Dendritic cell treated with granulocyte-macrophage colony-stimulating factor and Interleukin-4, amounts not matched to agents 40 ng/mL and 50 ng/mL, for 4 days (primary cell): ENCODE data around the gene CLPSL2.
"Not testable (repeated sequence)": the region's sequence is repeated elsewhere in the genome, so short reads cannot be mapped to it uniquely, and the experiment has no call there.

Experiments
- H3K27ac Mint-ChIP-seq: one replicate; pipeline ENCODE4 v1.8.0; 2022; ENCODE audit warnings: mild to moderate bottlenecking, mixed read lengths
- H3K27me3 Mint-ChIP-seq: one replicate; pipeline ENCODE4 v1.8.0; 2022; ENCODE audit warnings: mild to moderate bottlenecking, mixed read lengths
- H3K36me3 Mint-ChIP-seq: one replicate; pipeline ENCODE4 v1.8.0; 2022; ENCODE audit warnings: low read depth, mixed read lengths
- H3K4me1 Mint-ChIP-seq: one replicate; pipeline ENCODE4 v1.8.0; 2022; ENCODE audit warnings: low read depth, mixed read lengths
- H3K4me3 Mint-ChIP-seq: one replicate; pipeline ENCODE4 v1.8.0; 2022; ENCODE audit warnings: mild to moderate bottlenecking, moderate library complexity, mixed read lengths
- H3K9me3 Mint-ChIP-seq: one replicate; pipeline ENCODE4 v1.8.0; 2022; ENCODE audit warnings: mixed read lengths
- intact Hi-C: fragments of 100-400 bp; cut with micrococcal nuclease; formaldehyde crosslinking; loops from one replicate; pipeline ENCODE4 v1.15.0; 2022

CLPSL2 gene, protein sequence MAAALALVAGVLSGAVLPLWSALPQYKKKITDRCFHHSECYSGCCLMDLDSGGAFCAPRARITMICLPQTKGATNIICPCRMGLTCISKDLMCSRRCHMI

DNA sequence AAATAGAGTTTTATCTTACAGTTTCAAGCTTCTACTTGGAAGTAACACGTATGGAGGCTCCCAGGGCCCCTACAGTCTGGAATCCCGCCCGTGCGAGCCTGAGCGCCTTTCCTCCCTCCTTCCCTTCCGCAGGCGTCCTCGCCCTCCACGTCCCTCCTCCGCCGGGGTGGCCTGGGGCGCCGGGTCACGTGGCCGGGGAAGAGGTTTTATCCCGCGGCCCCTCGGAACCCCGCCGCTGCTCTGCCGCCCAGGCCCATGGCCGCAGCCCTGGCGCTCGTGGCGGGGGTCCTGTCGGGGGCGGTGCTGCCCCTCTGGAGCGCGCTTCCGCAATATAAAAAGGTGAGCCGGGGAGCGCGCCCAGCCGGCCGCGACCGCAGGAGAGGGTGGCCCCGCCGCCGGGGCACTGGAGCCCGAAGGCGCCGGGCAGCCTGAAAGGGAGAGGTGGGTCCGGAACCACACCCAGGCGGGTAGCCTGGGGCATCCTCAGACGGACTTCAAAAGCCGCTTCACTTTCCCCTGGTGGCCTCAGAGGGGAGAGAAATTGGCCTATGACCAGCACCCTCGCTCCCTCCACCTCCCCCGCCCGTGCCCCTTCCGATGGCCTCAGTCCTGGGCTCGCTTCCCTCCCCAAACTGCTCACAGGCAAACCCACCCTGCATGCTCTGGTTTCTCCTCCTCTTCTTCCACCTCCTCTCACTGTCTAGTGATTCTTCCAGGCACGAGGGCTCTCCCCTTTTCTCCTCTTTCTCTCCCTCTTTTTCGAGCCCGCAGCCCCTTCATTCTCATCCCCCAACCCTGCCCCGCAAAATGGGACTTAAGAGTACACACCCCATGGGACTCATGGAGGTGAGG, at the start of gene CLPSL2:
CLPSL2 (plus strand) TSS at position 235 of the 852 bp plus-strand sequence; CDS start at position 256, 21 bp downstream.
- intact Hi-C loops, result no loop called here
- peak within 1 kb of the TSS; percentile 57 for H3K4me3 Mint-ChIP-seq

DNA sequence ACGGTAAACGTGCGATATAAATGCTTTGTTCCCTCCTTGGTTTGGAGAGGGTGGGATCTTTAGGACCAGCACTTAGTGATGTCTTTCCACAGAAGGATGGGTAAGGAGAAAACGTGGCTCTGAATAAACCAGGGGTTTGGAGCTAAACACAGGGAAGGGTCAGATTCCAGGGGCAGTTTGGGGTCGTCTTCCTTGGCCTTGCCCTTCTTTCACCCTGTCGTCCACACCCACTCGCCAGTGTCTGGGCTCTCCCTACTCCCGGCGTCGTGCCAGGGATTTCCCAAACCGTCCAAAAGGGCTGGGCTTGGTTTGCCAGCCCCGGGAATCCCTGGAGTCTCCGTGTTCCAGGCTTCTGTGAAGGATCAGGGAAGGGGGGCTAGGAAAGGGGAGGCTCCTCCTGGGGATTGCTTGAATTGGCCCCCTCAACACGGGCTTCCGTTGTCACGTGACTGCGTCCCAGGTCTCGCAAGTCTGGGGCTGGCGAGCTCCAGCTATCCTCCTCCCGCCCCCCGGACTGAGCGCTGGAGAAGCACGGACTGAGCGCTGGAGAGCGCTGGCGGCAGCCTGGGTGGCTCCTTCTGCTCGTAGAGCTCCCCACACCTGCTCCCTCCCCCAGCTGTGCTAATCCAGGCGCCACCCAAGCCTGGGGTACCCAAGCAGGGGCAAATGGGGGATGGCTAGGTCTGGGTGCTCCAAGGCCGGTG, 49.0 kb upstream of the CLPSL2 start:
- peaks cover 87% of the 10 kb centered on the region for H3K4me1 Mint-ChIP-seq
- intact Hi-C loops, result no loop called here
- peak overlapping the region; percentile 89 for H3K27ac Mint-ChIP-seq
- H3K27me3 Mint-ChIP-seq, result no peaks in the 10 kb centered on the region
- no peaks in the 10 kb centered on the region for H3K36me3 Mint-ChIP-seq
- no peaks in the 10 kb centered on the region for H3K9me3 Mint-ChIP-seq
- peak overlapping the region; percentile 64 for H3K4me3 Mint-ChIP-seq

More for the DNA sequence above, at the start of gene CLPSL2:
- Mint-ChIP-seq H3K9me3 (no peaks in the 10 kb centered on the region), H3K27ac (no peak within 1 kb of the TSS), H3K36me3 (no peaks in the 10 kb centered on the region), H3K27me3 (peaks cover 24% of the 10 kb centered on the region), H3K4me1 (peaks cover 16% of the 10 kb centered on the region)

DNA sequence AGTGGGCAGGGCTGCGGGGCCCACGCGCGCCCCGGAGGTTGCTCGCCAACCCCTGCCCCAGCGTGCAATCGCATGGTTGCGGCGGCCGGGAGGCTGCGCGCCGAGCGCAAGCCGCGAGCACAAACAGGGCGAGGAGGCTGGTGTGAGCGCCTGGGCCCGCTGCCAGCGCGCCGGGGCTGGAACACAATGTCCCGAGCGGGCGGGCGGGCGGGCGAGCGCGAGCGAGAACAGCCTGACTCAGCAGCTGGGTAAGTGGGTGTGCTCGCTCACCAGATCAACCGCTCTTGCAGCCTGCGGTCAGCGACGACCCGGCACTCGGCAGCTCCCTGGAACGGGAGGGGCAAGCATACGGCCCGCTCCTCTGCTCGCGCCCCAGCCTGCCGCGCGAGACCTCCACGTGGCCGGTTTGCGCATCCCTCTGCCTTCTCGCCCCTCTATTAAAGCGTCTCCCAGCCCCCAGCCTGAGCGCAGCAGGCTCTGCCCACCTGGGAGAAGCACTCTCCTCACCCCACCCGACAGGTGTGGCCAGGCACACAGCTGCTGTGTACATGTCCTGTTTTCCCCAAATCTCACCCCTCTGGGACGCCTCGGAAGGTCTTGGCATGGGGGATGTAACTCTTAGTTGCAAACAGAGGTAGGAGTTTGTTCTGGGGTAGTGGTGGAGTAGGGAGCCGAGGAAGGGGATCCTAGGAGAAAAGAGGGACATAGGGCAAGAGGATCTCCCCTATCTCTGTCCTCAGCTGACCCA, 48.3 kb upstream of the CLPSL2 start:
- H3K27ac Mint-ChIP-seq, result peak overlapping the region; percentile 89
- peaks cover 88% of the 10 kb centered on the region for H3K4me1 Mint-ChIP-seq

DNA sequence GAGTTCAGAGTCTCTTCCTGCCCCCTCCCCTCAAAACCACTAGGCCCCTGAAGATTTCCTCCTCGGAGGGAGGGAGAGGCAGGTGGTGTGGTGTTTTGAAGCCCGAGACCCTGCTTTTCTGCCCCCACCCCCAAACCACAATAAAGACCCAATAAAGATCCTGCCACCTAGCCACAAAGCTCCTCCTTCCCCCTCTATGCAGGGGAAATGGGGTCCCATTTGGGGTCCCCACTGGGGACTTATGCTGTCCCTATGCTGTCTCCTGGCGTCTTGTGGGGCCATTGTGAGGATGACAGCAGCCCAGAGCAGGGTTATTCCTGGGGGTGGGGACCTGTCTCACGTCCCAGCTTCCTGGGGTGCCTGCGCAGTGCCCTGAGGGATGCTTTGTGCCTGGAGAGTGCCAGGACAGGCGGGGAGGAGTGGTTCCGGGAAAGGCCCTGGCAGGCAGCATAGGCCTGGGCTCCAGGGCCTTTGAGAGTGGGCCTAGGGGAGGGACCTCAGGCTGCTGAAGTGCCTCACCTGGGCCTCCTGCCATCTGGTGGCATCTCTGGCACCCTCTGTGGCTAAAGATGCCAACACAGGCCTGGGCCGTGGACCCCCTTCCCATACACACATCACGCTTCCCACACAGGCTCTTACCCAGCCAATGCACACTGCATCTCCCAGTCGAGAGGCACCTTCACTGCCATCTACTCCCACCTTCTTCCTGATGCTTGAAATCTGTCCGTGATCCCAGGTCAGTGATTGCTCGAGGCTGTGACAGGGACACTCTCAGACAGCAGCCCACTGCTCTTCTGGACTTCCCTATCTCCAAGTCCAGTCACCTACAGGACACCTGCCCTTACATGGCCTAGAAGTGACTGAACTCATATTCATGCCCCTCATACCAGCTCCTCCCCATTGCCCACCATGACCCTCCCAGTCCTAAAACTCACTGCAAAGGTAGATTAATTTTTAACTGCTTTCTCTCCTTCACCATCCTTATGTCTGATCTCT, 47.4 kb upstream of the CLPSL2 start:
- H3K27ac Mint-ChIP-seq, result peak overlapping the region; percentile 89
- H3K9me3 Mint-ChIP-seq, result no peaks in the 10 kb centered on the region
- H3K27me3 Mint-ChIP-seq, result no peaks in the 10 kb centered on the region
- no peaks in the 10 kb centered on the region for H3K36me3 Mint-ChIP-seq
- peaks cover 80% of the 10 kb centered on the region for H3K4me1 Mint-ChIP-seq
- no peak overlapping the region for H3K4me3 Mint-ChIP-seq
- intact Hi-C loops, result no loop called here

More for the DNA sequence above, 48.3 kb upstream of the CLPSL2 start:
- no peaks in the 10 kb centered on the region for H3K36me3 Mint-ChIP-seq
- no peaks in the 10 kb centered on the region for H3K27me3 Mint-ChIP-seq
- peak overlapping the region; percentile 64 for H3K4me3 Mint-ChIP-seq
- intact Hi-C loops, result no loop called here
- no peaks in the 10 kb centered on the region for H3K9me3 Mint-ChIP-seq

DNA sequence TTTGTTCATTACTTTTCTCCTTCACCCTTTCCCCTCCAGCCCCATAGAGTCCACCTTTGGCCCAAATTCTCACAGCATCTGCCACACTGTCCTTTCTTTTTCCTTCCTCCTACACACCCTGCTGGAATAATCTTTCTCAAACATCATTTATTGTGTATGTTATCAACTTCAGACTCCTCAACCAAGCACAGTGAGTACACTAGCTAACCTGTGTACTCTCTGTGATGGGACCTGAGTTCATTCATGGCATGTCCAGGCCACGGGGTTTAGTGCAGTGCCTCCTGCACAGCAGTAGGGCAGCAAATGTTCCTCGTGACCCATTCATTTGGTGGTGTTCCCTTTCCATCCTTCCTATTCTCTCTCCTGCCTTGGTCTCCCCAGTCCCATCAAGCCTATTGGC, 46.7 kb upstream of the CLPSL2 start:
- intact Hi-C loops, result no loop called here
- no peaks in the 10 kb centered on the region for H3K27me3 Mint-ChIP-seq
- H3K4me1 Mint-ChIP-seq, result peaks cover 73% of the 10 kb centered on the region
- H3K27ac Mint-ChIP-seq, result peak overlapping the region; percentile 89
- H3K9me3 Mint-ChIP-seq, result no peaks in the 10 kb centered on the region
- no peaks in the 10 kb centered on the region for H3K36me3 Mint-ChIP-seq
- no peak overlapping the region for H3K4me3 Mint-ChIP-seq

DNA sequence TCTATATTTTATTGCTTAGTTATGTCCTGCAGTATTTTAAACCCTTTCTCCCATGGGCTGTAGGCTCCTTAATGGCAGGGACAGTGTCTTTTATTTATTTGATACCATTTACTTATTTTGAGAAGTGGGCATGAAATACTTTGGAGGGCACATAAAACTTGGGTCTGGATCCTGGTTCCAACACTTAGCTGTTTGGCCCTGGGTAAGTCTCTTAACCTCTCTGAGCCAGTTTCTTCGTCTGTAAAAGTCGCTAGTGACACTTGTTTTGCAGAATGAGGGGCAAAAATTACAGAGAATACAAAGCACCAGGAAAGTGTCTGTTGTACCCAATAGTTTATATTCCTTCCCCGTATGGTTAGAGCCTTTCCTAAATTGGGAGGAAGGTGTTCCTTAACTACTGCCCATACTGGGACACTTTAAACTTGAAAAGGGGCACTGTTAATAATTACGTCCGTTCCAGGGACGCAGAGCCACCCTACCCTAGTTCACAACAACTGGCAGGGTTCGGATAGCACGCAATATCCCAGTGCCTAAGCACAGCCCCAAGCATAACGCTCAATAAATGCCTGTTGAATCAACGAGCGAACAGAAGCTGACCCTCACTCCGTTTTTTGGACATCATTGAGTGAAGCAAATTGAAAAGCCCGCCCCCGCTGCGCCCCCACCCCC, 45.5 kb upstream of the CLPSL2 start:
- intact Hi-C loops, result loop anchor here (1.0 kb wide), 1 partner anchor 43 kb away; the partner anchor contains the start of gene FKBP5
- Mint-ChIP-seq H3K9me3 (no peaks in the 10 kb centered on the region), H3K27ac (peak overlapping the region; percentile 89), H3K4me3 (peak overlapping the region; percentile 82), H3K27me3 (no peaks in the 10 kb centered on the region), H3K4me1 (peaks cover 61% of the 10 kb centered on the region), H3K36me3 (no peaks in the 10 kb centered on the region)

DNA sequence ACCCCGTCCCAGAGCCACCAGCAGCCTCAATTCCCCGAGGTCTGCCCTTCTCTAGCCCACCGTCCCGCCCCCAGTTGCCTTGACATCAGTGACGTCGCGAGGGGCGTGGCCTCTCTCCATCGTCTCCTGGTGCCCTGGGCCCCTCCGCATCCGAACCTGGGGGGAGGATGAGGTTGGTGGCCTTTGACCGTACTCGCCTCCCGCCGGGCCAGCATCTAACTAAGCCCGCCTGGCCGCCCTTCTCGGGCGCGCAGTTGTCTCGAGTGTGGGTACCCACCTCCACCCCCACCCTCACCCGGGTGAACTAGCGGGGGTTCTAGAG, 45.0 kb upstream of the CLPSL2 start:
- intact Hi-C loops, result loop anchor here (1.0 kb wide), 1 partner anchor 43 kb away; the partner anchor contains the start of gene FKBP5
- peak overlapping the region; percentile 82 for H3K4me3 Mint-ChIP-seq
- H3K4me1 Mint-ChIP-seq, result peaks cover 61% of the 10 kb centered on the region
- no peaks in the 10 kb centered on the region for H3K36me3 Mint-ChIP-seq
- peak overlapping the region; percentile 80 for H3K27ac Mint-ChIP-seq
- no peaks in the 10 kb centered on the region for H3K27me3 Mint-ChIP-seq
- H3K9me3 Mint-ChIP-seq, result no peaks in the 10 kb centered on the region

DNA sequence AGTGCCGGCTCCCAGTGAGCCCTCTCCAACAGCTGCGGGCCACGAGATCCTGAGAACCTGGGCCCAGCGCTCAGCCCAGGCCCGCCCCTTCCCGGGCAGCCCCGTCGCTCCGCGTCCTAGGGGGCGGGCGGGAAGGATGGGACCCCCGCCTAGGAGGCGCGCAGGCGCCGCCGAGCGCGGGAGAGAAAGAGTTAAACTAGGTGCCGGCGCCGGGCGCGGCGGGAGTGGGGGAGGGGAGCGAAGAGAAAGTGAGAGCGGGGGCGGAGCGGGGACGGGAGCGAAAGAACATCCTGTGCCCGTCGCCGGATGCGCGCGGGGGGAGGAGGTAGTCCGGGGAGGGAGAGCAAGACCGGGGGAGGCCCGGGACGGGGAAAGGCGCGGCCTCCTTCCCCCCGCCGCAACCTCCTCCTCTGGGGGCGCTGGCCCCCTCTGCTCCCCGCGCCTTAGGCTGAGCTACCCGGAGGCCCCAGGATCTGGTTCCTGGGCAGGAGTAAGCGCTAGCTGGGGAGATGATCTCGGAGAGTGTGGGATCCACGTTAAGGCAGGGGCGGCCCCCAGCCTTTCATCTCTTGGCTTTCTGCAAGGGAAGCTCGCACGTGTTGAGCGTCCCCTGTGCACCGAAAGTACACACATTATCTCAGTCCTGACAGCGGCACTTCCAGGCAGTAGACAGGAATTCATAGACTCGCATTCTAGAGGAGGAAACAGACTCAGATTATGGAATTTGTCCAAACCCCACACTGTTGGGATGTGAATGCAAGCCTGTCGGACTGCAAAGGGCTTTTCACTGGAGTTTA, 44.5 kb upstream of the CLPSL2 start:
- Mint-ChIP-seq H3K4me1 (peaks cover 59% of the 10 kb centered on the region), H3K36me3 (no peaks in the 10 kb centered on the region), H3K4me3 (peak overlapping the region; percentile 82), H3K9me3 (no peaks in the 10 kb centered on the region), H3K27ac (peak overlapping the region; percentile 80), H3K27me3 (no peaks in the 10 kb centered on the region)
- intact Hi-C loops, result loop anchor here (1.0 kb wide), 1 partner anchor 44 kb away; the partner anchor contains the start of gene FKBP5

DNA sequence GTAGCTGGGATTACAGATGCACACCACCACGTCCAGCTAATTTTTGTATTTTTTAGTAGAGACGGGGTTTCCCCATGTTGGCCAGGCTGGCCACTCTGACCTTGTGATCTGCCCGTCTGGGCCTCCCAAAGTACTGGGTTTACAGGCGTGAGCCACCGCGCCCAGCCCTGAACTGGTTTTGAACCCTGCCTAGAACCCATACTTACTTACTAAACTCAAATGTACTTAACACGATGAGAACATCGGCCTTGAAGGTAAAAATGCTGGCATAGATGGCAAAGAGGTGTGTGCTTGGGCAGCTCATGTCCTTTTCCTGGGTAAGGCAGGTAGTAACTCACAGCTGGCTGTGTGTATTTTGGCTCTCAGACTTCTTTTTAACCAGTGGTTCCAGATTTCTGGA, 42.8 kb upstream of the CLPSL2 start:
- Mint-ChIP-seq H3K4me1 (peaks cover 50% of the 10 kb centered on the region), H3K9me3 (no peaks in the 10 kb centered on the region), H3K27me3 (no peaks in the 10 kb centered on the region), H3K27ac (no peak overlapping the region), H3K4me3 (no peak overlapping the region), H3K36me3 (no peaks in the 10 kb centered on the region)
- intact Hi-C loops, result no loop called here

DNA sequence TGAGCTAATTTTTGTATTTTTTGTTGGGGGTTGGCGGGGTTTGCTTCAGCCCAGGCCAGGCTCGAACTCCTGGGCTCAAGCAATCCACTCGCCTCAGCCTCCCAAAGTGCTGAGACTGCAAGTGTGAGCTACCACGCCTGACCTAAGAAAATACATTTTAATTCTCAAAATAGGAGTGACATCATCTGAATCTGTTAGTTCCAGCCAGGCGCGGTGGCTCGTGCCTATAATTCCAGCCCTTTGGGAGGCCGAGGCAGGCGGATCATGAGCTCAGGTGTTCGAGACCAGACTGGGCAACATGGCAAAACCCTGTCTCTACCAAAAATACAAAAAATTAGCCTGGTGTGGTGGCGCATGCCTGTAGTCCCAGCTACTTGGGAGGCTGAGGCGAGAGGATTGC, 42.1 kb upstream of the CLPSL2 start:
- H3K9me3 Mint-ChIP-seq, H3K27me3 Mint-ChIP-seq, H3K27ac Mint-ChIP-seq, intact Hi-C loops, H3K4me3 Mint-ChIP-seq, H3K36me3 Mint-ChIP-seq: not testable (repeated sequence)
- H3K4me1 Mint-ChIP-seq, result peaks cover 43% of the 10 kb centered on the region

DNA sequence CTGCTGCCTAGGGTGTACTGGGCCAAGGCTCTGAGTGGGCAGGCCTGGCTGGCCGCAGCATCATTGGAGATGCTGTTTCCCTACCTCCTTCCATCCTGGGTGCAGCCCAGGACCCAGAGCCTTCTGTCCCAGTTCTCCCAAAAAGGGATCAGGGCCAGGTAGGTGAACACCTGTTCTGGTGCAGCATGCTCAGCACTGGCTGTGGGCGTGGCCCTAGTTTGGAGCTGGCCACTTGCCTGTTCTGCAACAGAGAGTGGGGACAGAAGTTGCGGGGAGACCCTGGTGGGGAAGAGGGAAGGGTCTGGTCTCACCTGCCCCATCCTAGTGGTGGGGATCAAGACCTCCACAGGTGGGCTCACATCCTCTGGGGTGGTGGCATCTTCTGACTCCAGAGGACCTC, 40.9 kb upstream of the CLPSL2 start:
- intact Hi-C loops, result no loop called here
- H3K4me3 Mint-ChIP-seq, result no peak overlapping the region
- no peaks in the 10 kb centered on the region for H3K9me3 Mint-ChIP-seq

More for the DNA sequence above, 40.9 kb upstream of the CLPSL2 start:
- no peak overlapping the region for H3K27ac Mint-ChIP-seq
- H3K36me3 Mint-ChIP-seq, result no peaks in the 10 kb centered on the region
- H3K27me3 Mint-ChIP-seq, result no peaks in the 10 kb centered on the region
- H3K4me1 Mint-ChIP-seq, result peaks cover 39% of the 10 kb centered on the region
